GM12864 (cell line): ENCODE measurements around the gene PELI1.

Source experiments
- DNase-seq: peaks from one replicate; pipeline ENCODE4 v3.0.0-alpha.2; 2011; ENCODE audit warnings: low read depth
- H3K4me3 ChIP-seq: 2 replicates; pipeline ENCODE4 v1.5.1; 2011; ENCODE audit warnings: mild to moderate bottlenecking, low read depth, low read length, control low read depth
- CTCF ChIP-seq: IDR thresholded peaks from 2 replicates; pipeline ENCODE4 v1.5.1; 2011; ENCODE audit warnings: low read depth, mild to moderate bottlenecking, moderate library complexity, low read length, control low read depth, inconsistent platforms; ENCODE audit errors: missing control alignments

Gene PELI1

GRCh38 chr2:64067326-64067725, 76.9 kb downstream of the PELI1 start:
- no peak for TF ChIP-seq CTCF
- no peak for DNase-seq

GRCh38 chr2:64065516-64065915, 78.7 kb downstream of the PELI1 start:
- H3K4me3 ChIP-seq, result no peak overlapping the region
- DNase-seq, result no peak
- no peak for TF ChIP-seq CTCF

More at GRCh38 chr2:64067326-64067725, 76.9 kb downstream of the PELI1 start:
- H3K4me3 ChIP-seq, result no peak overlapping the region

- no peak for DNase-seq
- no peak overlapping the region for H3K4me3 ChIP-seq
- no peak for TF ChIP-seq CTCF
Measured at GRCh38 chr2:64063924-64064331, 80.3 kb downstream of the PELI1 start.

GRCh38 chr2:64063454-64063853, 80.8 kb downstream of the PELI1 start:
- no peak overlapping the region for H3K4me3 ChIP-seq
- DNase-seq, result no peak
- no peak for TF ChIP-seq CTCF

GRCh38 chr2:64062840-64063239, 81.4 kb downstream of the PELI1 start:
- no peak for TF ChIP-seq CTCF
- no peak overlapping the region for H3K4me3 ChIP-seq
- peak; percentile 36 for DNase-seq

GRCh38 chr2:64059270-64059669, 85.0 kb downstream of the PELI1 start:
- H3K4me3 ChIP-seq, result no peak overlapping the region
- no peak for TF ChIP-seq CTCF
- DNase-seq, result no peak

- no peak for DNase-seq
- no peak for TF ChIP-seq CTCF
- H3K4me3 ChIP-seq, result no peak overlapping the region
Measured at GRCh38 chr2:64056021-64056420, 88.2 kb downstream of the PELI1 start.
